HUES48 (cell line): Measurements from ENCODE around the gene SERPINA4.

Experiments used
- H3K27ac ChIP-seq: one replicate; pipeline ENCODE4 v1.7.0; 2013; ENCODE audit warnings: low read depth, low read length, inconsistent platforms
- H3K27me3 ChIP-seq: 2 replicates; pipeline ENCODE4 v1.6.1; 2013; ENCODE audit warnings: mild to moderate bottlenecking, low read length; ENCODE audit not compliant: control insufficient read depth, insufficient read depth
- H3K36me3 ChIP-seq: 2 replicates; pipeline ENCODE4 v1.6.1; 2013; ENCODE audit warnings: low read length; ENCODE audit not compliant: control insufficient read depth, insufficient read depth
- H3K4me1 ChIP-seq: 2 replicates; pipeline ENCODE4 v1.6.1; 2013; ENCODE audit warnings: mild to moderate bottlenecking, low read length; ENCODE audit not compliant: control insufficient read depth, insufficient read depth
- H3K4me3 ChIP-seq: 2 replicates; pipeline ENCODE4 v1.5.1; 2013; ENCODE audit warnings: mild to moderate bottlenecking, low read depth, low read length
- H3K9ac ChIP-seq: 2 replicates; pipeline ENCODE4 v1.6.1; 2013; ENCODE audit warnings: mild to moderate bottlenecking, low read depth, low read length, moderate library complexity
- H3K9me3 ChIP-seq: 2 replicates; pipeline ENCODE4 v1.6.1; 2013; ENCODE audit warnings: low read length; ENCODE audit not compliant: control insufficient read depth, insufficient read depth

Gene SERPINA4

GRCh38 chr14:94531187-94531586 lies 30.1 kb upstream of the SERPINA4 start:
- H3K27ac ChIP-seq = no peak overlapping the region
- H3K36me3 ChIP-seq = no peaks in the 10 kb centered on the region
- no peaks in the 10 kb centered on the region; the same call in 1 of the 2 replicates for H3K27me3 ChIP-seq
- peaks cover 4% of the 10 kb centered on the region; the same call in 1 of the 2 replicates for H3K9me3 ChIP-seq
- no peak overlapping the region for H3K4me3 ChIP-seq
- H3K4me1 ChIP-seq = no peaks in the 10 kb centered on the region
- no peak overlapping the region for H3K9ac ChIP-seq

- Histone ChIP-seq H3K27ac (no peak overlapping the region), H3K9me3 (peaks cover 4% of the 10 kb centered on the region), H3K36me3 (no peaks in the 10 kb centered on the region), H3K9ac (no peak overlapping the region), H3K4me1 (no peaks in the 10 kb centered on the region), H3K4me3 (no peak overlapping the region), H3K27me3 (no peaks in the 10 kb centered on the region; the same call in 1 of the 2 replicates)
These were observed 28.8 kb upstream of the SERPINA4 start for GRCh38 chr14:94532447-94532846.

DNA sequence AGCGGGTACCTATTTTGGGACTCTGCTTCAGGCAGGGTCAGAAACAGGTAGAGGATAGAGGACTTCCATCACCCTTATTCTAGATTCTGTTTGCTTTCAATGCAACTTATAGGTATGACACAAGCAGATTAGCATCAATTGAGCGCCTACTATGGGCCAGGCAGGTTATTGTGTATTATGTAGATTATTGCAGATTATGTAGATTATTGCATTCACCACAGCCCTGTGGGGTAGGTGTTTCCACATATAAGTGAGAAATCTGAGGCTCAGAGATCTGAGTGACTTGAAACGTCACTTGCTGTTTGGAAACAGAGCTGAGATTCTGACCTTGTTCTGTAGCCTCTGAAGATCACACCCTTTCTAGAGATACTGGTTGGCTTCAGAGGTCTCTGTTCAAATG lies 25.7 kb upstream of the SERPINA4 start:
- Histone ChIP-seq H3K4me3 (no peak overlapping the region), H3K9ac (no peak overlapping the region), H3K4me1 (no peaks in the 10 kb centered on the region), H3K9me3 (peaks cover 4% of the 10 kb centered on the region), H3K27ac (no peak overlapping the region), H3K27me3 (no peaks in the 10 kb centered on the region; the same call in 1 of the 2 replicates), H3K36me3 (no peaks in the 10 kb centered on the region)

DNA sequence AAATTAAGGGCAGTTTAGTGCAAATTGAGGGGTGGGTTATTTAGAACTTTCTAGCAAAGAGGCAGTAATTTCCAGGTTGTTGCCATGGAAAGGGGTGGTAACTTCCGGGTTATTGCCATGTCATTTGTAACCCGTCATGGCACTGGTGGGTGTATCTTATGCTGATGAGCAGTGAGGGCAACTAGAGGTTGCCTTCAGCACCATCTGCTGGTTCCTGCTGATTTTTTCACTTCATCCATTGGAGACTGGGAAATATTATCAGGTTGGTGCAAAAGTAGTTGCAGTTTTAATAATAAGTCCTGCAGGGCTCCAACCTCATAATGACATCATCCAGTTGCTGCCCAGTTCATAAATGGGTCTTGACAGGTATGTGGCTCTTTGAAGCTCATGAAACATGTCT lies 24.4 kb upstream of the SERPINA4 start:
- Histone ChIP-seq H3K9me3 (no peaks in the 10 kb centered on the region; the same call in 1 of the 2 replicates), H3K27me3 (no peaks in the 10 kb centered on the region; the same call in 1 of the 2 replicates), H3K27ac (no peak overlapping the region), H3K4me3 (no peak overlapping the region), H3K4me1 (no peaks in the 10 kb centered on the region), H3K36me3 (no peaks in the 10 kb centered on the region), H3K9ac (no peak overlapping the region)

DNA sequence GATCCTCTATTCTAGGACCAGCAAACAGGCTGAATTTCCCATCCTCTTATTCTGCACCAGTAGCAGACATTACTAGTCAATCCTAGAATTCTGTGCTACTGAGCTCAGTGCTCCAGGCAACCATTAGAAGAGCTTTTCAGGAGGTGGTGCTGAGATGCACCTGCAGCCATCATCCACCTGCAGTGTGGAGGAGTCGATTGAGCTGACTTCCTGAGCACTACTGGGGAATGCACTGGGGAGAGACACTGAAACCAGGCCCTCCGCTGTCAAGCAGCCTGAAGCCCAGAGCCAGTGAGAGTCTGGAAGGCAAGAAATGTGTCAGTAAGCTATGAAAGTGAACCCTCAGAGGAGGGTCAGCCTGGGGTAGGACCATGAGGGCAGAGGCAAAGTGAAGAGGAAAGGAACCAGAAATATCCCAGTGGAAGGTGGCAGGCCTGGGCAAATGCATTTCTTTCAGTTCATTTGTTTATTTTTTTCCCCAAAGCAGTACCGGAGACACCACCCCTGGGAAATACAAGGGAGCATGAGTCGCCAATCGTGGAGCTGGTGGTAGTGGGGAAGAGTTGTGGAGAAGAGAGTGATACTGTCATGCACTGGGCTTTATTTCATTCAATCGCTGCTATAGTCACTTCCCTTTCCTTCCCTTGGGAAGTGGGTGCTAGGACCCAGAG lies 23.0 kb upstream of the SERPINA4 start:
- Histone ChIP-seq H3K4me3 (no peak overlapping the region), H3K27ac (no peak overlapping the region), H3K27me3 (no peaks in the 10 kb centered on the region; the same call in 1 of the 2 replicates), H3K9me3 (no peaks in the 10 kb centered on the region; the same call in 1 of the 2 replicates), H3K4me1 (no peaks in the 10 kb centered on the region; the same call in 1 of the 2 replicates), H3K36me3 (no peaks in the 10 kb centered on the region), H3K9ac (no peak overlapping the region)

- no peaks in the 10 kb centered on the region; the same call in 1 of the 2 replicates for H3K4me1 ChIP-seq
- H3K9ac ChIP-seq = no peak overlapping the region
- no peak overlapping the region for H3K27ac ChIP-seq
- H3K9me3 ChIP-seq = no peaks in the 10 kb centered on the region; the same call in 1 of the 2 replicates
- H3K36me3 ChIP-seq = no peaks in the 10 kb centered on the region
- H3K4me3 ChIP-seq = no peak overlapping the region
- H3K27me3 ChIP-seq = no peaks in the 10 kb centered on the region; the same call in 1 of the 2 replicates
These were observed 22.1 kb upstream of the SERPINA4 start for GRCh38 chr14:94539181-94539580.

GRCh38 chr14:94540031-94540794 lies 21.0 kb upstream of the SERPINA4 start:
- Histone ChIP-seq H3K4me3 (no peak overlapping the region), H3K9ac (no peak overlapping the region), H3K4me1 (peaks cover 6% of the 10 kb centered on the region), H3K36me3 (no peaks in the 10 kb centered on the region), H3K9me3 (no peaks in the 10 kb centered on the region; the same call in 1 of the 2 replicates), H3K27ac (no peak overlapping the region), H3K27me3 (no peaks in the 10 kb centered on the region; the same call in 1 of the 2 replicates)

DNA sequence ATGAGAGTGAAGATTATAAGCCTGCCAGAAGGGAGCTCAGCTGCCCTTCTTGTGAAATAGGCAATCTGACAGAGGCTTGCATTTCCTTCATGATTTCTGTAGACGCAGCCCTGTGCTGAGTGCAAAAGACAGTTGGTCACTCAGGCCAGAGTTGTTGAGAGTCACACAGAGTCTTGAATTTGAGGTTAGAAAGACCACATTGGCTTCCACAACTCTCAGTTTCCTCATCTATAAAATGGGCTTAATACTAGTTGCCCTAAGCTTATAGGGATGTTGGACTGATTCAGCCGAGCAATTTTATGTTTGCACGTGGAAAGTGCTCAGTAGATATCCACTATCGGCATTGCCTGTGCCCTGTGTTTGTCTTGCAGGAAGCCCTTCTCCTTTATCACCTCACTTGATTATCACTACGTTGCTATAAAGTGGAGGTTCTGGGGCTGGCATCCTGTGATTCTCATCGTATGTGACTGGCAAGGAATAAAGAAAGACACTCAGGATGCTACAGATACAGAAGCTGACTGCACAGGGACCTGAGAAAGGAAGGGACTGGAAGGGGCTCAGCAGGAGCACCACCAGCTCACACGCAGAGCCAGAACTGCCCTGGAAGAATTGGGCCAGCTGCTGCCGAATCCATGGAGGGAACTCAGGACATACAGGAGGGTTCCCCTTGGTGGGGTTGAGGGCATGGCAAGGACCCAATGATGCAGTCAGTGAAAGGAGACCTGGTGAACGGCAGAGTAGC lies 19.8 kb upstream of the SERPINA4 start:
- no peaks in the 10 kb centered on the region for H3K27me3 ChIP-seq
- peaks cover 6% of the 10 kb centered on the region for H3K4me1 ChIP-seq

DNA sequence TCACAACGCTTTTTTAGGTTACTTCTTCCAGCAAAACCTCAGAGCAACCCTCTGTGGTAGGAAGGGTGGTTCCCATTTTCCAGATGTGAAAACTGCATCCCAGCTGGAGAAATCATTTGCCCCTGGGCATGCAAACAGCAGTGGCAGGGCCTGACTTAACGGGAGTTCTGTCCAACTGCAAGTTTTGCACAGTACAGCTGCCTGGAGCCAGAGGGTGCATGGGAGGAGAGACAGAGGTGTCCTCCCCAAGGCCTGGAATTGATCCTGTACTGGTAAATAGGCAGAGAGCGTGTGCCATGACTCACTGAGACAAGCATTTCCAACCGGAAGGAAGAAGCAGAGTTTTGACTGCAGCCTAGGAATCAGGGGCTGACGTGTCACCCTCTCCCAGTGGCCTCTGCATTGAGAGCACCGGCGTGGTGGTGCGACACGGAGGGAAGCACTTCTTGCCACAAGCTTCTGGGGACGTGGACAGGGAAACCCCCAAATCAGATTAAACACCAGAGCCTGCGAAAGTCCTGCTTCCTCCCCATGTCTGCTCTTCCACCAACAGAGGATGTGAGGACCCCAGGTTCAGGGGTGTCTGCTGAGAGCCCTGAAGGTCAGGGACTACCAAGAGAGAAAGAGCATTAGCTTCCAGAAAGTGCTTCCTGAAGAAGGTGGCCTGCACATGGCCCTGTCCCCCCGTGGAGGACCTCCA lies 19.0 kb upstream of the SERPINA4 start:
- Histone ChIP-seq H3K9ac (no peak overlapping the region), H3K27ac (no peak overlapping the region), H3K27me3 (no peaks in the 10 kb centered on the region), H3K4me1 (peaks cover 6% of the 10 kb centered on the region), H3K36me3 (no peaks in the 10 kb centered on the region), H3K9me3 (no peaks in the 10 kb centered on the region), H3K4me3 (no peak overlapping the region)

More for the DNA sequence above, 19.8 kb upstream of the SERPINA4 start:
- H3K27ac ChIP-seq = no peak overlapping the region
- H3K36me3 ChIP-seq = no peaks in the 10 kb centered on the region
- no peak overlapping the region for H3K4me3 ChIP-seq
- no peaks in the 10 kb centered on the region; the same call in 1 of the 2 replicates for H3K9me3 ChIP-seq
- no peak overlapping the region for H3K9ac ChIP-seq

DNA sequence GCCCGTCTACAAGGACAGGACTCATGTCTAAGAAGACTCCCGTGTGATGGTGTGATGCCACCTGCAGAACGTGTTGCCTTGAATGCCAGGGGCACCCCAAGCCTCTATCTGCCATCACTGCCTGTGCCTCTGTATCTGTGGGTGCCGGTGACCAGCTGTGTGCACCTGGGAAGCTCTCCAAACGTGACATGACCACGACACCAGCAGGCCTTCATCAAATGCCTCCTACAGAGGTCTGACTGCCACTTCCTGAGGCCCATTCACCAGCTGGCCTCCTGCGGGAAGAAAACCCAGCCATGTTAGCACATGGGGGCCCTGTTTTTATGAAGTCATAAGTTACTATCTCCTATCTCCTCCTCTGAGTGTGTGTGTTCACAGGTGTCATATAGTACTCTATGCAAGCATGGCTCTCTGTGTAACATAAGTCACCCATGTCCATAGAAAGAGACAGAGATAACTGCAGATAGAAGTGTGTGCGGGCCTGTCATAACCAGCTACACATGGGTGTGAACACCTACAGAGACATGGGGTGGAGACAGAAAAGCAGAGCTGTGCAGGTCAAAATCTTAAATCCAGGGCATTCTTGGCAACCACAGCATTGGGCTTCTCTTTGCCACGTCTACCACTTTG lies 18.3 kb upstream of the SERPINA4 start:
- no peak overlapping the region for H3K4me3 ChIP-seq
- H3K36me3 ChIP-seq = no peaks in the 10 kb centered on the region
- H3K27me3 ChIP-seq = no peaks in the 10 kb centered on the region
- H3K9ac ChIP-seq = no peak overlapping the region
- H3K4me1 ChIP-seq = peaks cover 6% of the 10 kb centered on the region
- no peaks in the 10 kb centered on the region for H3K9me3 ChIP-seq
- no peak overlapping the region for H3K27ac ChIP-seq
